BJ (cell line): ENCODE results near the gene YJU2. TPM values are rescaled to one million over a fixed set of nuclear protein-coding genes. Genes with fewer than 3 reads are reported as not detected.

Experiments
- CTCF ChIA-PET: fragments of 350-600 bp; formaldehyde crosslinking; extraction: SDS; loops from one replicate; lab custom pipeline; 2021; ENCODE audit warnings: antibody characterized with exemption, inconsistent platforms; lab: Yijun Ruan, JAX
- POLR2A ChIA-PET: fragments of 300-600 bp; sonication (Branson Sonifier 250); formaldehyde crosslinking; extraction: SDS; loops from one replicate; lab custom pipeline; 2021; ENCODE audit warnings: antibody characterized with exemption; lab: Charles Lee
- DNase-seq: peaks from one replicate; pipeline ENCODE4 v3.0.0-alpha.2; 2011; ENCODE audit warnings: low read depth
- H3K27me3 ChIP-seq: 2 replicates; pipeline ENCODE4 v1.6.0; 2011; ENCODE audit warnings: low read length; ENCODE audit not compliant: control insufficient read depth, insufficient read depth
- H3K36me3 ChIP-seq: 2 replicates; pipeline ENCODE4 v1.5.1; 2011; ENCODE audit warnings: low read length; ENCODE audit not compliant: control insufficient read depth, insufficient read depth
- H3K4me3 ChIP-seq: 2 replicates; pipeline ENCODE4 v1.5.1; 2011; ENCODE audit warnings: low read depth, mild to moderate bottlenecking, control low read depth, low read length
- polyA minus RNA-seq: library from RNA; depleted of rRNA, polyadenylated mRNA; stranded (reverse); fragments of >200 nt; gene quantifications from 2 replicates; pipeline ENCODE4 v1.2.3, GENCODE V29; 2011; rRNA and poly(A)+ RNA removed
- polyA plus RNA-seq: library from polyadenylated mRNA; depleted of rRNA; stranded (reverse); fragments of >200 nt; gene quantifications from 2 replicates; pipeline ENCODE4 v1.2.3, GENCODE V29; 2011; rRNA removed
- TF ChIP-seq, protein P1 (sequence below): IDR thresholded peaks from 2 replicates; pipeline ENCODE4 v1.5.1; 2011; ENCODE audit warnings: low read depth, mild to moderate bottlenecking, control low read depth, inconsistent platforms, low read length, moderate library complexity; ENCODE audit not compliant: insufficient read depth

YJU2 gene
- polyA plus RNA-seq (12.4 and 14.5 TPM in 2 replicates), polyA minus RNA-seq (7.5 and 8.0 TPM in 2 replicates)

DNA sequence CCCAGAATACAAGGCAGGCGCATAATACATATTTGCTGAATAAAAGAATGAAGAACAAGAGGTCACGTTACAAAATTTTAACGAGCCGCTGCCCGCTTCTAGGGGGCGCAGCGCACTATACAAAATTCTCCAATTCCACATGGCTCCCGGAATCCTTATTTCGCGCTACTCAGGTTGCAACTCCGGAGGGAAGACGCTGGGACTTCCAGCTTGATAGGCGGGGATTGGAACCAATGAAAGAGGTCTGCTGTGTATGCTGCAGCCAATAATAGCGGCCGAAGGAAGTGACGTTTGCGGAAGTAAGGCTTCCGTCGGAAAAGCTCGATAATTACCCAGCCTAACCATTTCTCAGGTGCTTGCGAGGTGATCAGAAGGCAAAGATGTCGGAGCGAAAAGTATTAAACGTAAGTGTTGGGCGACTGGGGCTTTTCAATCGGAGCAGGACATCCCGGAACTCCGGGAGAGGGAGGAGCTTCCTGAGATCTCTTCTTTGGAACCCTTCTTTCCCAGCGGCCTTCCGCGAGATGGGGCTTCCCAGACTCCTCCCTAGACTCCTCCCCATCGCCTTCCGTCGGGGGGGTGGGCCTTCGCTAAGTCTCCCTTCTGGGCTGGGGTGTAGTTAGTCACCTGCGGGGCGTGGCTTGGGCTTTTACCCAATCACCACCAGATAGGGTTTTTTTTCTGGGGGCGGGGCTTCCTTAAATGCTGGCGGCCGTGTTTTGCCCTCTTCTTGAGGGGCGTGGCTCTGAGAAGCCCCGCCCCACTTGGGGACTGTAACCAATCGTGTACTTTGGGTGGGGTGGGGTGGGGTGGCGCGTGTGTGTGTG lies at the start of gene YJU2:
YJU2 (plus strand) TSS at position 314 of the 827 bp plus-strand sequence; CDS start at position 381, 67 bp downstream.
- H3K36me3 ChIP-seq = peaks cover 9% of the 10 kb centered on the region; the same call in 1 of the 2 replicates
- H3K27me3 ChIP-seq = no peaks in the 10 kb centered on the region
- ChIA-PET CTCF (interaction anchor here (0.6 to 1.1 kb wide), 8 partner anchors 13 to 278 kb away, joined by 3 to 5 read pairs (median 4); no protein-coding TSS in a partner anchor), POLR2A (interaction anchor here (0.6 kb wide), 1 partner anchor 28 kb away, joined by 16 read pairs; no protein-coding TSS in a partner anchor)
- H3K4me3 ChIP-seq = peak within 1 kb of the TSS; percentile 86
- TF ChIP-seq, protein P1, sequence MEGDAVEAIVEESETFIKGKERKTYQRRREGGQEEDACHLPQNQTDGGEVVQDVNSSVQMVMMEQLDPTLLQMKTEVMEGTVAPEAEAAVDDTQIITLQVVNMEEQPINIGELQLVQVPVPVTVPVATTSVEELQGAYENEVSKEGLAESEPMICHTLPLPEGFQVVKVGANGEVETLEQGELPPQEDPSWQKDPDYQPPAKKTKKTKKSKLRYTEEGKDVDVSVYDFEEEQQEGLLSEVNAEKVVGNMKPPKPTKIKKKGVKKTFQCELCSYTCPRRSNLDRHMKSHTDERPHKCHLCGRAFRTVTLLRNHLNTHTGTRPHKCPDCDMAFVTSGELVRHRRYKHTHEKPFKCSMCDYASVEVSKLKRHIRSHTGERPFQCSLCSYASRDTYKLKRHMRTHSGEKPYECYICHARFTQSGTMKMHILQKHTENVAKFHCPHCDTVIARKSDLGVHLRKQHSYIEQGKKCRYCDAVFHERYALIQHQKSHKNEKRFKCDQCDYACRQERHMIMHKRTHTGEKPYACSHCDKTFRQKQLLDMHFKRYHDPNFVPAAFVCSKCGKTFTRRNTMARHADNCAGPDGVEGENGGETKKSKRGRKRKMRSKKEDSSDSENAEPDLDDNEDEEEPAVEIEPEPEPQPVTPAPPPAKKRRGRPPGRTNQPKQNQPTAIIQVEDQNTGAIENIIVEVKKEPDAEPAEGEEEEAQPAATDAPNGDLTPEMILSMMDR = peak; percentile 61
- DNase-seq = peak; percentile 94

DNA sequence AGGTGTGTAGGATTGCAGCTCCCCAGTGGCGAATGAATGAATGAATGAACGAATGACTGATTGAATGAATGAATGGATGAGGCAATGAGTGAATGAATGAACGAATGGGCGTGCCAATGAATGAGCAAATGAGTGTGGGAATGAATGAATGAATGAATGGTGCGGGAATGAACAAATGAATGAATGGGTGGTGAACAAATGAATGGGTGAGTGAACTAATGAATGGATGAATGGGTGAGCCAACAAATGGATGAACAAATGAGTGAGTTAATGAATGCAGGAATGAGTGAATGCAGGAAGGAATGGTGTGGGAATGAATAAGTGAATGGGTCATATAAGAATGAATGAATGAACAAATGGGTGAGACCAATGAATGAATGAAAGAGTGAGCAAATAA lies 49.7 kb upstream of the YJU2 start:
- Histone ChIP-seq H3K36me3 (no peaks in the 10 kb centered on the region), H3K27me3 (peaks cover 4% of the 10 kb centered on the region), H3K4me3 (no peak overlapping the region)
- CTCF ChIA-PET = interaction anchor here (0.8 to 1.6 kb wide), 2 partner anchors 11 to 57 kb away, joined by 3 to 5 read pairs; no protein-coding TSS in a partner anchor
- POLR2A ChIA-PET = no interaction called here
- TF ChIP-seq, protein P1 = no peak
- DNase-seq = no peak

DNA sequence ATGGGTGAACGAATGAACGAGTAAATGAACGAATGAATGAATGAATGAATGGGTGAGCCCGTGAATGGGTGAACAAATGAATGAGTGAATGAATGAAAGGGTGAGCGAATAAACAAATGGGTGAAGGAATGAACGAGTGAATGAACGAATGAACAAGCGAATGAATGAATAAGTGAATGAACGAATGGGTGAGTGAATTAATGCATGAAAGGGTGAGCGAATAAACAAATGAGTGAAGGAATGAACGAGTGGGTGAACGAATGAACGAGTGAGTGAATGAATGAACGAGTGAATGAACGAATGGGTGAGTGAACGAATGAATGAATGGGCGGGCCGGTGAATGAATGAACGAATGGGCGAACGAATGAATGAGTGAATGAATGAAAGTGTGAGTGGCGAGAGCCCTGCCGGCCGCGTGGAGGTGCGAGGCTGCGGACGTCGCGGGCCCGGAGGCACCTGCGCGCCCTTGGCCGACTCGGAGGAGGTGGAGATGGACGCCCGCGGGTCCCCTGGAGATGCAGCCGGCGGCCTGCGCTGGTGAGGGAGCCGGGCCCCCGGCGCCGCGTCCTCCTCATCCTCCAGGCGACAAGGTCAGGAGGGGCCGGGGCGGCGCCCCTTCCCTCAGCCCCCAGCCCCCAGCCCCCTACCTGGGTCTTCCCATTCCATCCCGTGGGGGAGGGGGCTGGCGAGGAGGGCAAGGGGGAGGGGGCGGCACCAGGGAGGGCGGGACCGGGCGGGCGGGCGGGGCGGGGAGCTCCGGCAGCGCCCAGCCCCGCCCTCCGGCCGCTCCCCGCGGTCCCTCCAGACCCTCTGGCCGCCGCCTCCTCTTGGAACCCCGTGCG lies 49.0 kb upstream of the YJU2 start:
- no peak for DNase-seq
- CTCF ChIA-PET = interaction anchor here (0.7 to 1.4 kb wide), 3 partner anchors 10 to 58 kb away, joined by 3 to 4 read pairs (median 3); no protein-coding TSS in a partner anchor
- POLR2A ChIA-PET = no interaction called here

DNA sequence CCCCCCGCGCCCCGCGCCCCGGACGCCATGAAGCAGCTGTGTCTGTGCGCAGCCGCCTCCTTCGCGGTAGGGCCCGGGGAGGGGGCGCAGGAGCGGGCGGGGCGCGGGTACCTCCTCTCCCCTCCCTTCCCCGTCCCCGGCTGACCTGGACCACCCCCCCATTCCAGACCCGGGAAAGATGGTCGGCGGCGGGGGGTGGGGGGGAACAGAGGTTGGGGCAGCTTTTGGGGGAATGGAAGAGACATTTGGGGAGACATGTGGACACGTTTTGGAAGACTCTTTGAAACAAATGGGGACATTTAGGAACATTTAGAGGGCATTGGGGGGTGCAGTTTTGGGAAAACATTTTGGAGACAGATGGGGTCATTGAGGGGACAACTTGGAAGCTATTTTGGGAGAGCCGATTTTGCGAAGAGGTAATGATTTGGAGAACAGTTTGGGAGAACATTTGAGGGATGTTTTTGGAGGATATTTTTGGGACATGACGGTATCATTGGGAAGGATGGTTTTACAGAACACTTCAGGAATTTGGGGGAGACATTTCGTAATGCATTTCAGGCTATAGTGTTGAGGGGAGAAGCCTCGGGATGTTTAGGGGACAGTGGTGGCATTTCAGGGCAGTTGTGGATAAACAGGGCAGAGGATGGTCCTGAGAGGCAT lies 48.3 kb upstream of the YJU2 start:
- DNase-seq = no peak
- Histone ChIP-seq H3K36me3 (no peaks in the 10 kb centered on the region), H3K27me3 (peaks cover 4% of the 10 kb centered on the region), H3K4me3 (no peak overlapping the region)
- TF ChIP-seq, protein P1 = no peak
- POLR2A ChIA-PET = no interaction called here
- CTCF ChIA-PET = interaction anchor here (0.7 to 1.4 kb wide), 2 partner anchors 9 to 58 kb away, joined by 3 to 4 read pairs; no protein-coding TSS in a partner anchor

More for the DNA sequence above, 49.0 kb upstream of the YJU2 start:
- TF ChIP-seq, protein P1 = no peak
- H3K4me3 ChIP-seq = no peak overlapping the region
- no peaks in the 10 kb centered on the region for H3K36me3 ChIP-seq
- peaks cover 4% of the 10 kb centered on the region for H3K27me3 ChIP-seq
